ENCODE data around the gene ARID4B. TPM values are rescaled to one million over a fixed set of nuclear protein-coding genes. Genes with fewer than 3 reads are reported as not detected.

Gene ARID4B
- total RNA-seq, 4 donors from 2014 or later, result 27.0 to 172 (median 70.8) TPM

DNA sequence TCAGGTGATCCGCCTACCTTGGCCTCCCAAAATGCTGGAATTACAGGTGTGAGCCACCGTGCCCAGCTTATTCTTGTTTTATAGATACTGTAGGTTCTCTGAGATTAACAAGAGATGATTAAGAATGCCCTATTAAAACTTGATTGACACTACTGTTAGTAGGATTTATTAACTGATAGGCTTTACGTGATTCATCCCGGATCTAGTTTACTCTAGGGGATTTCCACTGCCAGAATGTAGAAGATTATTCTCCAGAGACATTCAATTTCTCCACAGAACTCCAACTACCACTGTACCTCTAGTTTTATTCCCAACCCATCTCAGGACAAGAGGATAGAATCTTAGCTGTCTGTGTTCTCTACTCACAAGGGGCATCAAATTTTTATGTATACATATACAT is 140.7 kb downstream of the ARID4B start:
- H3K36me3 ChIP-seq, result peaks cover 0 to 45% (median 0%) of the 10 kb centered on the region in 3 donors
- TF ChIP-seq POLR2A (IDR thresholded peaks at IDR 0.05), result no peak
- TF ChIP-seq, protein P1, sequence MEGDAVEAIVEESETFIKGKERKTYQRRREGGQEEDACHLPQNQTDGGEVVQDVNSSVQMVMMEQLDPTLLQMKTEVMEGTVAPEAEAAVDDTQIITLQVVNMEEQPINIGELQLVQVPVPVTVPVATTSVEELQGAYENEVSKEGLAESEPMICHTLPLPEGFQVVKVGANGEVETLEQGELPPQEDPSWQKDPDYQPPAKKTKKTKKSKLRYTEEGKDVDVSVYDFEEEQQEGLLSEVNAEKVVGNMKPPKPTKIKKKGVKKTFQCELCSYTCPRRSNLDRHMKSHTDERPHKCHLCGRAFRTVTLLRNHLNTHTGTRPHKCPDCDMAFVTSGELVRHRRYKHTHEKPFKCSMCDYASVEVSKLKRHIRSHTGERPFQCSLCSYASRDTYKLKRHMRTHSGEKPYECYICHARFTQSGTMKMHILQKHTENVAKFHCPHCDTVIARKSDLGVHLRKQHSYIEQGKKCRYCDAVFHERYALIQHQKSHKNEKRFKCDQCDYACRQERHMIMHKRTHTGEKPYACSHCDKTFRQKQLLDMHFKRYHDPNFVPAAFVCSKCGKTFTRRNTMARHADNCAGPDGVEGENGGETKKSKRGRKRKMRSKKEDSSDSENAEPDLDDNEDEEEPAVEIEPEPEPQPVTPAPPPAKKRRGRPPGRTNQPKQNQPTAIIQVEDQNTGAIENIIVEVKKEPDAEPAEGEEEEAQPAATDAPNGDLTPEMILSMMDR (IDR thresholded peaks at IDR 0.05), result no peak
- DNase-seq, result no peak
- no peaks in the 10 kb centered on the region for H3K27me3 ChIP-seq
- H3K9me3 ChIP-seq, result no peaks in the 10 kb centered on the region
- H3K4me3 ChIP-seq, result no peak overlapping the region
- H3K27ac ChIP-seq, result no peak overlapping the region
- H3K4me1 ChIP-seq, result no peaks in the 10 kb centered on the region

- H3K9me3 ChIP-seq, result no peaks in the 10 kb centered on the region
- no peak for TF ChIP-seq POLR2A (IDR thresholded peaks at IDR 0.05)
- TF ChIP-seq, protein P1 (IDR thresholded peaks at IDR 0.05), result no peak
- peaks cover 0 to 57% (median 0%) of the 10 kb centered on the region in 3 donors for H3K36me3 ChIP-seq
- no peak for DNase-seq
- H3K27me3 ChIP-seq, result no peaks in the 10 kb centered on the region
- H3K4me3 ChIP-seq, result no peak overlapping the region
- no peak overlapping the region for H3K27ac ChIP-seq
- no peaks in the 10 kb centered on the region for H3K4me1 ChIP-seq
Measured at GRCh38 chr1:235181561-235182245, 146.3 kb downstream of the ARID4B start.

DNA sequence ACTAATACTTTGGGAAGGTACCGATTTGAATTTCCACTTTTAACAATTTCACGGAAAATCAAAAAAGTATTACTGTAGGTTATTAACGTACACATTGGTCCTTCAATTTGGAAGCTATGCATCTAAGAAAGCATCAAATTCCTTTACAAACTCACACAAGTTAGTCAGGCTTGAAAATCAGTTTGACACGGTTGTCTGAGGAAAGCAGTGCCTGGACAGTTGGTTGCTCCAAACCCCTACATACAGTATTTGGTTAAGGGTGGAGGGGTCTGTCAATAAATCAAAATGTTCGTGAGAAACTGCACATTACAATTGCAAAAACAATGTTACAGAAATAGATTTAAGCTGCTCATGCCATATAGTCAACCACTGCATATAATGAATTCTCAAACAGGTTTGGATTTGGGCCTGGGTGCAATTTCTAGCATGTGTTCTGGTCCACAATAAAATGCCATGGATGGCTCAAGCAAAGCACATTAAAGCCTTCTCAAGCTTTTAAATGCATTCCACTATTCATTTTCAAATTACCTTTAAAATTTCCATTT is 147.0 kb downstream of the ARID4B start:
- peaks cover 0 to 55% (median 0%) of the 10 kb centered on the region in 3 donors for H3K36me3 ChIP-seq
- no peaks in the 10 kb centered on the region for H3K4me1 ChIP-seq
- TF ChIP-seq, protein P1 (IDR thresholded peaks at IDR 0.05), result no peak
- no peak for TF ChIP-seq POLR2A (IDR thresholded peaks at IDR 0.05)
- H3K27me3 ChIP-seq, result no peaks in the 10 kb centered on the region
- DNase-seq, result no peak
- no peak overlapping the region for H3K4me3 ChIP-seq
- no peaks in the 10 kb centered on the region for H3K9me3 ChIP-seq
- H3K27ac ChIP-seq, result no peak overlapping the region

DNA sequence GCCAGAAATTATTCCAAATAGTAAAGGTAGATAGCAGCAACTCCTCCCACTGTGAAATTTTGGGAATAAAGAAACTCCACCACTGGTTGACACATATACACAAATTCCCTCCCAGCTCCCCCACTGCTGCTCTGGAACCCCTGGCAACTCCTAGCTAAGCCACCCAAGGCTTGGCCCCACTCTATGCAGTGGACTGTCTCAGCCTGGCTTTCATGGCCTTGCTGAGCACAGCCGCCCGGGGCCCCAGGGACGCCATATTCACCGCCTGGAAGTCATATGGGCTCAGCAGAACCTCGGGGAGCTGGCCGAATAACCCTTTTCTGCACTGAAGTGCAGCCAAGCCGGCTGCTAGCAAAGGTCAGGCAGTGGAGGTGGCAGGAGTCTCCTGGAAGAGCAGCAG is 151.5 kb downstream of the ARID4B start:
- Histone ChIP-seq H3K27ac (no peak overlapping the region), H3K4me1 (no peaks in the 10 kb centered on the region), H3K36me3 (peaks cover 0 to 63% (median 0%) of the 10 kb centered on the region in 3 donors)

DNA sequence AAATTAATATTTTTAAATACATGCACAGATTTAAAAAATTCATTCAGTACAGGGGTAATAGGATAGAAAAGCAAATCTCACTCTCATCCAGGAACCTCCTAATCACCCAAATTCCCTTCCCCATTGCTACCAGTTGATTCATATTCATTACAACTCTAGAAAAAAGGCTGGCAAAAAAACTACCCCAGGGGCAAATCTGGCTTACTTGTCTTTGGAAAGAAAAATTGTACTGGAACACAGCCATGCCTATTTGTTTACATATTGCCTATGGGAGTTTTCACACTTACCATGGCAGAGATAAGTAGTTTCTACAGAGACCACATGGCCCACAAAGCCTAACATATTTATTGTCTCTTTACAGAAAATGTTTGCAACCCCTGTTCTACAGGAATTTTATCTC is 158.0 kb downstream of the ARID4B start:
- TF ChIP-seq, protein P1 (IDR thresholded peaks at IDR 0.05), result no peak
- no peak for TF ChIP-seq POLR2A (IDR thresholded peaks at IDR 0.05)
- DNase-seq, result no peak
- Histone ChIP-seq H3K9me3 (no peaks in the 10 kb centered on the region), H3K4me3 (no peak overlapping the region), H3K27ac (no peak overlapping the region), H3K36me3 (peaks cover 0 to 66% (median 0%) of the 10 kb centered on the region in 3 donors), H3K27me3 (no peaks in the 10 kb centered on the region), H3K4me1 (no peaks in the 10 kb centered on the region)

More for the DNA sequence above, 151.5 kb downstream of the ARID4B start:
- TF ChIP-seq, protein P1 (IDR thresholded peaks at IDR 0.05), result no peak
- TF ChIP-seq POLR2A (IDR thresholded peaks at IDR 0.05), result no peak
- Histone ChIP-seq H3K27me3 (no peaks in the 10 kb centered on the region), H3K9me3 (no peaks in the 10 kb centered on the region), H3K4me3 (no peak overlapping the region)
- DNase-seq, result no peak

Measured in Peyer's patch (tissue), 4 donors.